Measurements from ENCODE around the gene RABEP1.
A peak's percentile ranks its signal among the peaks of the same experiment; 100 is the strongest.
"Not testable (repeated sequence)": the region's sequence is repeated elsewhere in the genome, so short reads cannot be mapped to it uniquely, and the experiment has no call there.

The RABEP1 gene, protein sequence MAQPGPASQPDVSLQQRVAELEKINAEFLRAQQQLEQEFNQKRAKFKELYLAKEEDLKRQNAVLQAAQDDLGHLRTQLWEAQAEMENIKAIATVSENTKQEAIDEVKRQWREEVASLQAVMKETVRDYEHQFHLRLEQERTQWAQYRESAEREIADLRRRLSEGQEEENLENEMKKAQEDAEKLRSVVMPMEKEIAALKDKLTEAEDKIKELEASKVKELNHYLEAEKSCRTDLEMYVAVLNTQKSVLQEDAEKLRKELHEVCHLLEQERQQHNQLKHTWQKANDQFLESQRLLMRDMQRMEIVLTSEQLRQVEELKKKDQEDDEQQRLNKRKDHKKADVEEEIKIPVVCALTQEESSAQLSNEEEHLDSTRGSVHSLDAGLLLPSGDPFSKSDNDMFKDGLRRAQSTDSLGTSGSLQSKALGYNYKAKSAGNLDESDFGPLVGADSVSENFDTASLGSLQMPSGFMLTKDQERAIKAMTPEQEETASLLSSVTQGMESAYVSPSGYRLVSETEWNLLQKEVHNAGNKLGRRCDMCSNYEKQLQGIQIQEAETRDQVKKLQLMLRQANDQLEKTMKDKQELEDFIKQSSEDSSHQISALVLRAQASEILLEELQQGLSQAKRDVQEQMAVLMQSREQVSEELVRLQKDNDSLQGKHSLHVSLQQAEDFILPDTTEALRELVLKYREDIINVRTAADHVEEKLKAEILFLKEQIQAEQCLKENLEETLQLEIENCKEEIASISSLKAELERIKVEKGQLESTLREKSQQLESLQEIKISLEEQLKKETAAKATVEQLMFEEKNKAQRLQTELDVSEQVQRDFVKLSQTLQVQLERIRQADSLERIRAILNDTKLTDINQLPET

DNA sequence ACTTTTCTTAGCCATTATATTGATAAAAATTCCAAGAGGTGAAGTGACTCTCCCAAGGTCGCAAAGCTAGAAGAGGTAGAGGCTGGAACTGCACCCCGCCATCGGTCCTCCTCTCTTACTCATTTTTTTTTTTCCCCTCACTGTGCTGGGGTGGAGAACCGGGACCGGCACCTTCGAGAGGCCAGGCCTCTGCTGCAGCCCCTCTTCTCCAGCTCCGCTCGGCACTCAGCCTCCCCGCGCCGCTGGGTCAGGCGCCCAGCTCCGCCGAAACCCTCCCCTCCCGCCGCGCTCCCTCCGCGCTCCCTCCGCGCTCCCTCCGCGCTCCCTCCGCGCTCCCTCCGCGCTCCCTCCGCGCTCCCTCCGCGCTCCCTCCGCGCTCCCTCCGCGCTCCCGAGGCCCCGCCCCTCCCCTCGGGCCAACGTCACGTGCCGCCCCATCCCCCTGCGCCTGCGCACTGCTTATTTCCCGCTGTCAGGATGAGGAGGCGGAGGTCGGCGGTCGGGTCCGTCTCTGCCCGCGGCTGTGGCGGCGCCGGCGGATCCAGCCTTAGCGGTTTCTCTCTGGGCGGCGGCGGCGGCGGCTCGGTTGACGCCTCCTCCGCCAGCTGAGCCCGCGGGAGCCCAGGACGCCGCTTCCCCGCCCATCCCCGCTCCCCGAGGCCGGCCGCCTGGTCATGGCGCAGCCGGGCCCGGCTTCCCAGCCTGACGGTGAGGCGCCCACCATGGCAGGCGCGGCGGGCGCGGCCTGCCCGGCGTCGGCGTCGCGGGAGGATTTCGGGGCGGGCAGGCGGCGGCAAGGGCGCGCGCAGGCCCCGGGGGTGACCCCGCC lies at the start of gene RABEP1:
Gene RABEP1 (plus strand): TSS at position 471 of the 828 bp plus-strand sequence. CDS start 203 bp downstream, at position 674.
- peak; percentile 78 for DNase-seq

DNA sequence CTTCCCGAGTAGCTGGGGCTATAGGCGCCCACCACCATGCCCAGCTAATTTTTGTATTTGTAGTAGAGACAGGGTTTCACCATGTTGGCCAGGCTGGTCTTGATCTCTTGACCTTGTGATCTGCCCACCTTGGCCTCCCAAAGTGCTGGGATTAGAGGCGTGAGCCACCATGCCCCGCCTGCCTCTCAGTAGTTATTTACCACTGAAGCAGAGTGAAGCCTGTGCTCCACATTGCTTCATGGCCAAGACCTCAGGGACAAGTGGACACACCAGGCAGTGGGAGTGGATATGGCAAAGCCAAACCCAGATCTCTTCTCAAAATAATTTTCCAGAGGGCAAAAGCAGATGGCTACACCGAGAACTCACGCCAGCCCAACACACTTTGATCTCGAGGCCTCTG lies 48.6 kb upstream of the RABEP1 start:
- not testable (repeated sequence) for DNase-seq

DNA sequence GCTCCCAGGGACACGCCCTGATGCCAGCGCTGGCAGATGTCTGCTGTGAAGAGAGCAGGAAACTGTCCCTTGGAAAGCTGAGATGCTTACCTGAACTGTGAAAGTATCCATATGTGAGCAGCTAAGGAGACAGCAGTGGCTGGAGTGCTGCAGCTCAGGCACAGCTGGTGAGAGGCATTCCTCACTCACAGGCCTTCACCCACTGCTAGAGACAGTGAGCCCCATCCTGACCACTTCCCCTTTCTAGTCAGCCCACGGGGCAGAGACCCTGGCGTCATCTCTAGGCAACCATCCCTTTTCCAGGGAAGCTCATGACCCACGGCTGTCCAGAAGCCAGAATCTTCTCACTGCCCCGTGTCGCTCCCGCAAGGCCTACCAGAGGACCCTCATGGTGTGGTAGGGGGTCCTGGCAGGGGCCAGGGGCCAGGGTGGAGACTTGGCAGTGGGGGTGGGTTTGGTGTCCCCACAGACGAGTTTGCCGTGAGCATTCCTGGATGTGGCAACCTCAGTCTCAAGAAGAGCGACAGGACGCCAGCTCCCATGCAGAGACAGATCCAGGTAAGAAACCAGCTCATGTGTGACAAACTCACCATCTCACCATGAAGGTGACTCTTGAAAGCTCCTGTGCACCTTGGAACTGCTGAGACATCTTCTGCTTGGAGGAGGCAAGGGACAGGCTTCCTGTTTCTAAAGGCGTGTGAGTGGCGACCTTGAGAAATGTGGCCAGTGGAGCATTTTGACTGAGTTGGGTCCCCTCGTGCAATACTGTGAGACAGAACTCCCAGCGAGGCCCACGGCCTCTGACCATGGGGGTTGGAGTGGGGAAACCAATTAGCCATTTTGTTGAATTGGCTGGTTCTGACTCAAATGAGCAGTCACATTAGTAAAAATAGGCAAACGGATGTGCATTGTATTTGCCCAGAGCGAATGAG lies 47.2 kb upstream of the RABEP1 start, which contains the start of gene SCIMP:
Gene SCIMP (minus strand): TSS at position 216 of the 932 bp plus-strand sequence. CDS start 105 bp downstream, at position 111.
- no peak for DNase-seq

DNA sequence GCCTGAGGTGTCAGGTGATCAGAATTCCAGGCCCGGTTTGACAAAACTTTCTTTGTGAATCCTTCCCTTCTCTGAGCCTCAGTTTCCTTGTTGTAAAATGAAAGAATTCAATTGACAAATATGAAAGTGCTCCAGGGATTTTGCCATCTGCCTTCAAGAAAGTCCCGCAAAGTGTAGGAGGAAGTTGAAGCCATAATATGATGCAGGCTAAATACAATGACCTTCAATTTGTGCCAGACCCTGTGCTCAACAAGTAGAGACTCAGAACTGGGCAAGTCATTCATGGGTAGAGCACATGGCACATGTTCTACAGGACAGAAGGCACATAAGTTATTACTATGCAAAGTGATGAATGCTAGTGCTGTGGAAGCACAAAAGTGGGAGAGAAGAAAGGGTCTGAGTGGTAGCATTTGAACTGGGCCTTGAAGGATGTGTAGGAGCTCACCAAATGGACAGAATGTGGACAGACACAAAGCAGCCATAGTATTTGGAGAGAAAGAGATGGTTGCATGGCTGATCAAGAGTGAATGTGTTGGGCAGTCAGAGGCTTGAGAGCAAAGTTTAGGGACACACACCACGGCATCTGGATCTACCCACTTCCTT lies 45.0 kb upstream of the RABEP1 start:
- no peak for DNase-seq

DNA sequence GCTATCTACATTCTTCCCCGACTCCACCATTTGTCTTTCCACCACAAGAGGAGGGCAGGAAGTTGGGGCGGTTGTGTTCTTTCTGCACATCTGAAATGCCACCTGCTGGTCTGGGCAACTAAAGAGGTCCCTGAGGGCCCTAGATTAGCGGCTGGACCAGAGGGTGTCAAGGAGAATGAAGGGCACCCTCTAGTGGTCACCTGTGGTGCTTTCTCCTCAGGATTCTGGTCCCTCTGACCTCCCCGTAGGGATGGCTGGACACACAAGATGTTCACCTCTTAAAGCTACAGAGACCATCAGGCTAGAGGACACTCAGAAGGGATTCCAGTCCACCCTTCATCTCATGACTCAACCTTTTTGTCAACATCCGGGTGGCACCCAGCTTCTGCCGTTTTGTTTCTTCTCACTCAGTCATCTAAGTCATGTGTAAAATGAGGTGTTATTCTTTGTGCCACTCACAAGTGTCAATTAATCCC lies 44.5 kb upstream of the RABEP1 start:
- peak; percentile 45 for DNase-seq

DNA sequence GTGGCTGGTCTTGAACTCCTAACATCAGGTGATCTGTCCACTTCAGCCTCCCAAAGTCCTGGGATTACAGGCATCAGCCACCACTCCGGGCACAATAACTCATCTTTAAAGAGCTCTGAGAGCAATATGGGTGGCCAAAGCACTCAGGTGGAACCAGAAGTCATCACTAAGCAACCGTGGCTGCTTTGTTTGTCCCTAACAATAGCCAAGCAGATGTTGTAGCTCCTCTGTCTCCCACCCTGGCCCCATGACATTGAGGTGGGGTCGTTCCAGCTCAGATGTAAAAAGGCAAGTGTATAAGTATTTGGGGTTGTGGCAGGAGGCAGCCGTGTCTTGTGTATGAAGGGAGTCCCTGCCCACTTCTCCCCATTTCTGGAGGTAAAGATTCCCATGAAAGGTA lies 43.8 kb upstream of the RABEP1 start:
- no peak for DNase-seq

DNA sequence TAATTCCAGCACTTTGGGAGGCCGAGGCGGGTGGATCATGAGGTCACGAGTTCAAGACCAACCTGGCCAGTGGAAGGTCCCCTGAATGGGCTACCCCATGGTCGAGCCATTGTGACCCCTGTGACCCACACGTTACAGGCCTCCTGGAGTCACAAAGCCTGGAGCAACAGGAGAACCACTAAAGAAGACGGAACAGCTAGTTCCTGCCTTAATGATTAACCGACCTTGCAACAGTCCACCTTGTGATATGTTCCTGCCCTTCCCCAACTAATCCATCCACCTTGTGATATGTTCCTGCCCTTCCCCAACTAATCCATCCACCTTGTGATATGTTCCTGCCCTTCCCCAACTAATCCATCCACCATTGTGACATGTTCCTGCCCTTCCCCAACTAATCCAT lies 42.3 kb upstream of the RABEP1 start:
- DNase-seq: not testable (repeated sequence)

DNA sequence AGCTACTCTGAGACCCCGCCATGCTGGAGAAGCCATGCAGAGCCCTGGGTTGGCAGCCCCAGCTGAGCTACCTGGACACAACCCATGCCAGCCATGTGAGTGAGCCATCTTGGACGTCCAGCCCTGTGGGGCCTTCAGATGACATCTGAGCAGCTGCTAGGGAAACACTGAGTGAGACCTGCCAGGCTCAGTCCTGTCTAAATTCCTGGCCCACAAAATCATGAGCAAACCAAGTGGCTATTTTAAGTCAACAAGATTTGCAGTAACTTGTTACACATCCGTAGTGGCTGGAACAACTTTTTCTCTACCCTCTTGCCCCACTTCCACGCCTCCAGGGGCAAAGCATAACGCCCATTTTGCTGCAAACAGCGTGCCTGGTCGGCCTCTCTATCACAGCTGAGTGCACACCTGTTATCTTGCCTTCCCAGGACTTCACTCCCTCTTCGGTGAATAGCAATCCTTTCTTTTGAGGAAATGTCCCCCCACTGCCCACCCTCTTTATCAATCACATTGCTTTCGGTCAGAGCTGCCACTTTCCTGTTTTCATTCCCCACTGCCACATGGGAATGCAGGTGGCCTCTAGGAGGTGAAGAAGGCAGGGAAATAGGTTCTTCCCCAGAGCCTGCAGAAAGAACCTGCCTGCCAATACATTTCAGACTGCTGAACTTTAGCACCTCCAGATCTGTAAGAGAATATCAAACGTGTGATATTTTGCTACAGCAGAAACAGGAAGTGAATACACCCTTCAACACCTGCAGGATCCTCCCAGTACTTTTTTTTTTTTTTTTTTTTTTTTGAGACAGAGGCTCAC lies 40.0 kb upstream of the RABEP1 start:
- DNase-seq: no peak

DNA sequence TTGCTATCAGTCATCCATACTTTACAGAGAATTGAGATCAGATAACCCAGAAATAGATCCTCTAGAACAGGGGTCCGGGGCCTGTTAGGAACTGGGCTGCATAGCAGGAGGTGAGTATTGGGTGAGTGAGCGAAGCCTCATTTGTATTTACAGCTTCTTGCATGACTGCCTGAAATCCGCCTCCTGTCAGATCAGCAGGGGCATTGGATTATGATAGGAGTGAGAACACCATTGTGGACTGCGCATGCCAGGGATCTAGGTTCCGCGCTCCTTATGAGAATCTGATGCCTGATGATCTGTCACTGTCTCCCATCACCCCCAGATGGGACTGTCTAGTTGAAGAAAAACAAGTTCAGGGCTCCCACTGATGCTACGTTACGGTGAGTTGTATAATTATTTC lies 34.5 kb upstream of the RABEP1 start:
- no peak for DNase-seq

DNA sequence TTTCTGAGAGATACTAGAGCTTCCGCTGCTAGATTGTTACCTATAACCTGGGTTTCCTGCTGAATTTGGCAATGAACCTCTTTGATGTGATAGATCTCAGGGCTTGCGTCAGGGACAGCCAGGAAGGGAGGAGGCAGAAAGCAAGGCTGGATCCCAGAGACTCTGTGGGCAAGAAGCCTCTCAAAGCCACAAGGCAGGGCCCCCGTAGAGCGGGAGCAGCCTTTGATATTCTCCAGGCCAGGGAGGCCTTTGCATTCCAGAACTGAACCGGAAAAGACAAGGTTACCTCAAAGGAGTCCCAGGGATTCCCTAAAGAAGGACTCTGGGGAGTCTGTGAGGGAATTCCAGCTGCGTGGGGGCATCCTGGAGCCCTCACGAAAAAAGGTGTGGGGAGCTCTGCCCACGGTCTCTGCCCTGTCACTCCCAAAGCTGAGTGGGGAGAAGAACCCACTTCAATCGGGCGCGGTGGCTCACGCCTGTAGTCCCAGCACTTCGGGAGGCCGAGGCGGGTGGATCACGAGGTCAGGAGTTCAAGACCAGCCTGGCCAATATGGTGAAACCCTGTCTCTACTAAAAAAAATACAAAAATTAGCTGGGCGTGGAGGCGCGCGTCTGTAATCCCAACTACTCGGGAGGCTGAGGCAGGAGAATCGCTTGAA lies 33.1 kb upstream of the RABEP1 start:
- DNase-seq: no peak

DNA sequence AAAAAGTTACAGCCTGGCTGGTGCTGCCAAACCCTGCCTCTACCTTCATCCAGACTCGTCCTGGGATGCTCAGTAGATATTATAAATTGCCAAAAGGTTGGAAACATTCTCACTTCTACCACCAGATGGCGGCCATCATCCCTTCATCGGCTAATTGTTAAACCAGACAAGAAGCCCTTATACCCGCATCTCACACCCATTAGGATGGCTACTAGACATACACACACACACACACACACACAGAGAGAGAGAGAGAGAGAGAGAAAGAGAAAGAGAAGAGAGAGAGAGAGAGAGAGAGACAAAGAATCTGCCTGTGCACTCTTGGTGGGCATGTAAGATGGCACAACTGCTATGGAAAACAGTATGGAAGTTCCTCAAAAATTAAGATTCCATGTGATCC lies 32.5 kb upstream of the RABEP1 start:
- DNase-seq: peak; percentile 34

DNA sequence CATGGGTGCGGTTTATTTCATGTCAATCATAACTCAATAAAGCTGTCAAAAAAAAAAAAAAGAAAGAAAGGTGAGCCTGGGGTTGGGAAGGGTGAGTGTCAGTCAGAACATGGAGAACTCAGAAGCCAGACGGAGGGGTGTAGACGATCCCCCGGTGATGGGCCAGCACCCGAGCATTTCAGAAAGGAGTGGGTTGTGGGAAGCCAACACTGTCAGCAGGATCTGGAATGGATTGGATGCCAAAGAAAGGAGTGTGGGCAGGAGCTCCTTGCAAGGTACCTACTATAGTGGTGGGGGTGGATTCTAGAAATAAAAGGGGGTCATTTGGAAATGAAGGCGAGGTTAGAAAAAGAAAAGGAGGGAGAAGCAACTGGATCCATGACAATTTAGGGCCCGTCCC lies 27.7 kb upstream of the RABEP1 start:
- no peak for DNase-seq

DNA sequence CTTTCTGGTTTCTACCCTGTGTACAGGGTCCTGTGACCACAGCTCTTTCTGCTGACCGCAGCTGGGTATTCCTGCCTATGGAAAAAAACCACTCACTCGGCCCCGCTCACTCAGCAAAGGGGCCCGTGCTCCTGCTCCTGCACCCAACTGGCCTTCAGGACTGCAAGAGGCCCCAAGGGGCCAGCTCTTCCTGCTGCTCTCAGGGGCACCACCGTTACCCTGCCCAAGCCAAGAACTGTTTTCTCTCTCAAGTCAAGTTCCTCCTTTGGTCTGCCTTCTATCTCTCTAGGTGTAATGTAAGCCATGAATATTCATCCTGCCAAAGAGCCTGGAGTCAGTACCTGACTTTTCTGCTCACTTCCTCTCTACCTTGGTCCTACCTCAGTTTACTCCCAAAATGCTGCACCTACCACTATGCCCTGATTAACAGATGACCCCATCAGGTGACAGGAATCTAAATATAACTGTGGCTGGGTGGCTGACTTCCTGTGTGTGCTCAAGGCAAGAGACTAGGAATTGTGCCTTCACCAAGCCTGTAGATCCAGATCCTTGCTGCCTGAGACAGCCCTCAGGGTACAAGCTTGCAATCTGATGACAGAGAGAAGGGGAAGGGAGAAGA lies 27.1 kb upstream of the RABEP1 start:
- DNase-seq: no peak

DNA sequence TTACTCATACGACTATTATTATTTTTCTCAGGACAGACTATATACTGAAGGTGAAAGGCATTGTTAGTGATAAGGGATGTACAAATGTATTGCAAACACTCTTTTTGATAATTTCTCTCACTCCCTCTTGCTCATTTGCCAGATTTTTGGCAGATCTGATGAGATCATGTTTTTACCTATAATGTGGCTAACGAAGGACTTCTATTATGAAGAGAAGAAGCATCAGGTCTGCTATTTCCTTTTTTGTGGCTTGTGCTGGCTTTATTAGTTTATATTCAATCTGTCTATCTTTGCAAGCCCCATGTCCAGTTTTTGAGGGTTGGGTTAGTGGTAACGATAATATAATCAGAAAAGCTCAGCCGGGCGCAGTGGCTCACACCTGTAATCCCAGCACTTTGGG lies 25.0 kb upstream of the RABEP1 start:
- no peak for DNase-seq

DNA sequence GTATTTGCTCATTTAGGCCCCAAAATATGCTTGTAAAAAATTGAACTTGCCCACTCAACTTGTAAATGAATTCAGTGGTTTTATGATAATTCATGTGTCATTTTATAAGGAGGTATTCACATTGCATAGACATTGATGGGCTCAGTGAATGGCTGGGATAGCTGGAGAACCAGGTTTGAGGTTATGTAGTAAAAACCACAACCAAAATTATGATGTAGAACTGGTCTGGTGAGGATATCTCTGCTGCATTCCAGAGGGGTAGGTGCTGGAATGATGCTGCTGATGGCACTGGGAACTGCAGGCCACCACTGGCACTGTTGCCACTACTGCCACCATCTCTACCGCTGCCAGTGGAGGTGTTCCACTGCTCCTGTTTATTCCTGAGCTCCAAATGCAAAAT lies 21.5 kb upstream of the RABEP1 start:
- DNase-seq: no peak

DNA sequence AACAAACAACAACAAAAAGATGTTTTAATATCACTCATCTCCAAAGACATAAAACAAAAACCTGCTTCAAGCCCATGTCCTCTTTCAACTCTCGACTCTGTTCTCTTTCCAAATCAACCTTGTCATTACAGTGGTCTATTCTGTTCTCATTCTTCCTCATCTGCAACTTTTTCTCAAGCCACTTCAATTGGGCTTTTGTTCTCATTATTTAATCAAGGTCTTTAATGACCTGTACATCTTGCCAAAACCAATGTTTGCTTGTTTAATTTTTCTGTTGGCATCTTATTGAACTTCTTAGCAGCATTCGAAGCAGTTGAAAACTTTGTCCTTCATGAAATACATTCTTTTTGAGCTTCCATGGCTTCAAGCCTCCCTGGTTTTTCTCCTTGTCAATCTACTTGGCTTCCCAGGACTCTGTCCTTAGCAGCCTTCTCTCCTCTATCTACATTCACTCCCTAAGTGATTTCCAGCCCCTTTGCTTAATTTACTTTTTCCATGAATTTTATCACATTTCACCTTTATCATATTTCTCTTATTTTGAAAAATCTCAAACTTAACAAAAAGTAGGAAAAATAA lies 19.6 kb upstream of the RABEP1 start:
- no peak for DNase-seq

DNA sequence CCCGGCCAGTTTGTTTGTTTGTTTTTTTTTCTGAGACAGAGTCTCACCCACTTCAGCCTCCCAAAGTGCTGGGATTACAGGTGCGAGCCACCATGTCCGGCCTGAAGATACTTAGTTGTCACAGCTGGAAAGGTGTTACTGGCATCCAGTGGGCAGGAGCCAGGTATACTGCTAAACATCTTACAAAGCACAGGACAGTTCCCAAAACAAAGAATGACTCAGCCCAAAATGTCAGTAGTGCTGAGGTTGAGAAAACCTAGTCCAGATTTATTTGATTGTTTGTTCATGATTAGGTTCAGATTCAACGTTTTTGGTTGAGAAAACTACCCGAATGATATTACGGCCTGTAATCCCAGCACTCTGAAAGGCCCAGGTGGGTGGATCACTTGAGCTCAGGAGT lies 18.6 kb upstream of the RABEP1 start:
- DNase-seq: no peak

DNA sequence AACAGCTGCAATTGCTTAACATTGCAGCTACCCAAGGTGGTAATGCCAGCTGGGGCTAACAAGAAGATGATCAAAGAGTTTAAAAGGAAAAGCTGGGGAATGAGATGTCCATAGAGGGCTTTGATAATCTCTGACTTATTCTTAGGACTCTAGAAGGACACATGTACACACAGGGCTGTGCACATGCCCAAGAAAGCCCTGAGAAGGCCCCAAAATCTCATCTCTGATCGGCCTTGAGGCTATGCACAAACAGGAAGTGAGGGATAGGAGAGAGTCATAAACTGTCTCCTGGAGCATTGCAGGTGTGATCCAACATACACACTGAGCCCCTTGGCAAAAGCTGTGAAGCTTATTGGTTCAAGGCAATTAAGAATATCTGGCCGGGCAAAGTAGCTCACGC lies 17.2 kb upstream of the RABEP1 start:
- DNase-seq: no peak
